Measurements from ENCODE around the gene TMEM245. TPM values are rescaled to one million over a fixed set of nuclear protein-coding genes. Genes with fewer than 3 reads are reported as not detected.

The TMEM245 gene
- total RNA-seq, 4 donors from 2014 or later = 55.8 to 95.9 (median 88.6) TPM

- no peak for TF ChIP-seq CTCF (IDR thresholded peaks at IDR 0.05; ENCODE audit: low read depth)
Measured at GRCh38 chr9:109022873-109023272, 96.9 kb downstream of the TMEM245 start.

GRCh38 chr9:109020581-109021511 is 98.9 kb downstream of the TMEM245 start:
- no peak for TF ChIP-seq CTCF (IDR thresholded peaks at IDR 0.05; ENCODE audit: low read depth)

DNA sequence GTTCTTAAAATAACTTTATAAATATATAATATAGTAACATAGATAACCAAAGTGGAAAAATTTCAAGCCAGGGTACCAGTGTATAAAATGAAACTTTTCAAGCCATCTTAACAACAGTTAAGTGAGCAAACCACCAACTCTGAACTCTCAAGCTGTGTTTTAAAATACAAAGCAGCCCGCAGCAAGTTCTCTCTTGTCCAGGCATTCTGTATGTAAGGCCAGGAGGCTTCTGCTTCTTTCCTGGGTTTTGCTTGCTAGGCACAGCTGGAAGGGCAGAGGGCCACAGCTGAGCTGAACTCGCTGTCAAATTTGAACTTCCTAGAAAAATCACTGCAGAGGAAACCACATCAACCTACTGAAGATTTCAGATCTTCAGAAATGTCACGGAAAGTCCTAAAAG is 99.6 kb downstream of the TMEM245 start:
- no peak for TF ChIP-seq CTCF (IDR thresholded peaks at IDR 0.05; ENCODE audit: low read depth)

GRCh38 chr9:109019420-109019819 is 100.3 kb downstream of the TMEM245 start:
- TF ChIP-seq CTCF (IDR thresholded peaks at IDR 0.05; ENCODE audit: low read depth) = no peak

- TF ChIP-seq CTCF (IDR thresholded peaks at IDR 0.05; ENCODE audit: low read depth) = no peak
Measured at GRCh38 chr9:109017493-109017892, 102.3 kb downstream of the TMEM245 start.

GRCh38 chr9:109017061-109017460 is 102.7 kb downstream of the TMEM245 start:
- no peak for TF ChIP-seq CTCF (IDR thresholded peaks at IDR 0.05; ENCODE audit: low read depth)

DNA sequence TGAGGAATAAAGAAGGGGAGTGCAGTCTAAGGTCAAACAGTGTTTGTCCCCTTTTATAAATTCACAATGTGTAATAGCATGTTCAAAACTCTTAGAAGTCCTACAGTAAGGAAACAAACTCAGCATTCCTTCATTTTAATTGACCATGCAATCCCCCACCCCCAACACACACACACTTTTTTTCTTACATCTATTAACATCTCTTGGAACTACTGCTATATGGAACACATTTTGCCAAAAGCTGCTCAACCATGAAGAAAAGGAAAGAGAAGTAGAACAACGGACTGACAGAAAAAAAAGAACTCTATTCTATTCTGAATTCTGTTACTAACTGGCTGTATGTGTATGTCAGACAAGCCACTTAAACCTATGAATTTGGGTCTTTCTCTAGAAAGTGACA is 103.6 kb downstream of the TMEM245 start:
- TF ChIP-seq CTCF (IDR thresholded peaks at IDR 0.05; ENCODE audit: low read depth) = no peak
